SIG-M5 treated with dmso at 0.1 percent for 504 hours (cell line): ENCODE results near the gene TUBA4B.
"Not testable (repeated sequence)": the region's sequence is repeated elsewhere in the genome, so short reads cannot be mapped to it uniquely, and the experiment has no call there.

ENCODE experiments used
- DNase-seq: peaks from one replicate; lab custom pipeline; 2025; ENCODE audit not compliant: unreplicated experiment; lab: John Stamatoyannopoulos, UW

Gene TUBA4B

GRCh38 chr2:219290381-219291171, 37.5 kb downstream of the TUBA4B start:
- no peak for DNase-seq

- DNase-seq: no peak
Observed at GRCh38 chr2:219291394-219291793, 38.4 kb downstream of the TUBA4B start.

- no peak for DNase-seq
Observed at GRCh38 chr2:219291910-219292490, 39.0 kb downstream of the TUBA4B start.

GRCh38 chr2:219292616-219293015, 39.6 kb downstream of the TUBA4B start:
- DNase-seq: no peak

GRCh38 chr2:219293736-219294231, 40.7 kb downstream of the TUBA4B start:
- DNase-seq: no peak

- DNase-seq: peak; percentile 69
Observed at GRCh38 chr2:219294356-219295351, 41.6 kb downstream of the TUBA4B start.

- DNase-seq: no peak
Observed at GRCh38 chr2:219296142-219296541, 43.1 kb downstream of the TUBA4B start.

- no peak for DNase-seq
Observed at GRCh38 chr2:219296631-219297391, 43.8 kb downstream of the TUBA4B start.

- DNase-seq: no peak
Observed at GRCh38 chr2:219297766-219298456, 44.9 kb downstream of the TUBA4B start.

GRCh38 chr2:219298759-219299371, 45.8 kb downstream of the TUBA4B start:
- peak; percentile 69 for DNase-seq

- no peak for DNase-seq
Observed at GRCh38 chr2:219299372-219299760, 46.3 kb downstream of the TUBA4B start.

- DNase-seq: no peak
Observed at GRCh38 chr2:219300022-219300421, 47.0 kb downstream of the TUBA4B start.

GRCh38 chr2:219302412-219302968, 49.4 kb downstream of the TUBA4B start:
- DNase-seq: no peak

- DNase-seq: no peak
Observed at GRCh38 chr2:219304223-219304622, 51.2 kb downstream of the TUBA4B start.

- DNase-seq: no peak
Observed at GRCh38 chr2:219306047-219306446, 53.0 kb downstream of the TUBA4B start.

GRCh38 chr2:219308142-219309101, 55.4 kb downstream of the TUBA4B start:
- DNase-seq: peak; percentile 54

- DNase-seq: no peak
Observed at GRCh38 chr2:219309278-219309677, 56.2 kb downstream of the TUBA4B start, which contains the start of gene PTPRN. TSS of gene PTPRN (minus strand) at chr2:219309401. CDS start at chr2:219309332, 69 bp downstream.

- not testable (repeated sequence) for DNase-seq
Observed at GRCh38 chr2:219312683-219313263, 59.7 kb downstream of the TUBA4B start.
